SH-SY5Y (cell line): ENCODE results near the gene TBC1D16.

ENCODE experiments used
- GATA2 ChIP-seq: IDR thresholded peaks from 2 replicates; pipeline ENCODE4 v1.6.1; 2011; ENCODE audit warnings: mild to moderate bottlenecking, low read depth, low read length
- GATA3 ChIP-seq: IDR thresholded peaks from 2 replicates; pipeline ENCODE4 v1.6.1; 2011; ENCODE audit warnings: low read depth, mild to moderate bottlenecking, low read length, moderate library complexity

- TF ChIP-seq GATA2 (no peak), GATA3 (no peak)
These were observed 120.6 kb downstream of the TBC1D16 start for GRCh38 chr17:79914813-79915740.
